NCI-H2227 (cell line): ENCODE measurements around the gene ADCY5.

Experiments used
- DNase-seq: peaks from one replicate; lab custom pipeline; 2025; ENCODE audit not compliant: unreplicated experiment; lab: John Stamatoyannopoulos, UW

The ADCY5 gene

GRCh38 chr3:123372686-123373473 is 76.0 kb downstream of the ADCY5 start:
- DNase-seq, result no peak

- DNase-seq, result no peak
These were observed 76.8 kb downstream of the ADCY5 start for GRCh38 chr3:123371859-123372685.

- no peak for DNase-seq
These were observed 77.5 kb downstream of the ADCY5 start for GRCh38 chr3:123371426-123371825.

GRCh38 chr3:123370819-123371218 is 78.1 kb downstream of the ADCY5 start:
- DNase-seq, result no peak

GRCh38 chr3:123369085-123369484 is 79.8 kb downstream of the ADCY5 start:
- DNase-seq, result no peak

GRCh38 chr3:123367467-123368154 is 81.3 kb downstream of the ADCY5 start:
- no peak for DNase-seq

- no peak for DNase-seq
These were observed 83.3 kb downstream of the ADCY5 start for GRCh38 chr3:123365450-123366143.

- DNase-seq, result no peak
These were observed 87.8 kb downstream of the ADCY5 start for GRCh38 chr3:123361071-123361470.

- DNase-seq, result no peak
These were observed 91.6 kb downstream of the ADCY5 start for GRCh38 chr3:123357275-123357674.

- no peak for DNase-seq
These were observed 95.0 kb downstream of the ADCY5 start for GRCh38 chr3:123353850-123354233.

- no peak for DNase-seq
These were observed 95.6 kb downstream of the ADCY5 start for GRCh38 chr3:123353227-123353849.

GRCh38 chr3:123352134-123352554 is 96.7 kb downstream of the ADCY5 start:
- DNase-seq, result no peak

GRCh38 chr3:123351501-123351900 is 97.4 kb downstream of the ADCY5 start:
- DNase-seq, result no peak

GRCh38 chr3:123350971-123351370 is 97.9 kb downstream of the ADCY5 start:
- no peak for DNase-seq

- no peak for DNase-seq
These were observed 99.1 kb downstream of the ADCY5 start for GRCh38 chr3:123349566-123350435.

- no peak for DNase-seq
These were observed 99.7 kb downstream of the ADCY5 start for GRCh38 chr3:123349201-123349535.

- DNase-seq, result no peak
These were observed 100.3 kb downstream of the ADCY5 start for GRCh38 chr3:123348471-123349200.

GRCh38 chr3:123347691-123348264 is 101.1 kb downstream of the ADCY5 start:
- no peak for DNase-seq

GRCh38 chr3:123347205-123347604 is 101.7 kb downstream of the ADCY5 start:
- DNase-seq, result no peak
